ENCODE data around the gene HES5. TPM values are rescaled to one million over a fixed set of nuclear protein-coding genes. Genes with fewer than 3 reads are reported as not detected.
A peak's percentile ranks its signal among the peaks of the same experiment; 100 is the strongest.

Gene HES5
- polyA plus RNA-seq, 2 donors: 0.71 to 1.5 TPM

GRCh38 chr1:2547210-2548067, 17.4 kb upstream of the HES5 start:
- Histone ChIP-seq H3K27ac (ENCODE audit: low read depth in 2 of 2, low read length in 1 of 2) (peak overlapping the region; percentile 96 to 99), H3K4me3 (ENCODE audit: low read depth in 1 of 2, low read length in 2 of 2) (peak overlapping the region; percentile 50 to 51), H3K9me3 (ENCODE audit: control insufficient read depth in 2 of 2, insufficient read depth in 1 of 2, low read depth in 1 of 2, low read length in 1 of 2) (no peaks in the 10 kb centered on the region), H3K36me3 (ENCODE audit: control insufficient read depth in 2 of 2, insufficient read depth in 2 of 2, low read length in 1 of 2) (no peaks in the 10 kb centered on the region), H3K4me1 (ENCODE audit: control insufficient read depth in 2 of 2, insufficient read depth in 2 of 2, low read length in 1 of 2) (peaks cover 4 to 31% of the 10 kb centered on the region in 2 donors), H3K27me3 (ENCODE audit: control insufficient read depth in 1 of 2, insufficient read depth in 2 of 2, low read length in 2 of 2) (no peaks in the 10 kb centered on the region)
- 13 to 14% methylated on average over 26 to 27 of the region's 27 CpGs for WGBS, 2 donors

GRCh38 chr1:2546515-2547209, 16.6 kb upstream of the HES5 start:
- 1% methylated on average over 46 to 52 of the region's 52 CpGs for WGBS, 2 donors
- H3K4me1 ChIP-seq (ENCODE audit: control insufficient read depth in 2 of 2, insufficient read depth in 2 of 2, low read length in 1 of 2): peaks cover 4 to 31% of the 10 kb centered on the region in 2 donors

DNA sequence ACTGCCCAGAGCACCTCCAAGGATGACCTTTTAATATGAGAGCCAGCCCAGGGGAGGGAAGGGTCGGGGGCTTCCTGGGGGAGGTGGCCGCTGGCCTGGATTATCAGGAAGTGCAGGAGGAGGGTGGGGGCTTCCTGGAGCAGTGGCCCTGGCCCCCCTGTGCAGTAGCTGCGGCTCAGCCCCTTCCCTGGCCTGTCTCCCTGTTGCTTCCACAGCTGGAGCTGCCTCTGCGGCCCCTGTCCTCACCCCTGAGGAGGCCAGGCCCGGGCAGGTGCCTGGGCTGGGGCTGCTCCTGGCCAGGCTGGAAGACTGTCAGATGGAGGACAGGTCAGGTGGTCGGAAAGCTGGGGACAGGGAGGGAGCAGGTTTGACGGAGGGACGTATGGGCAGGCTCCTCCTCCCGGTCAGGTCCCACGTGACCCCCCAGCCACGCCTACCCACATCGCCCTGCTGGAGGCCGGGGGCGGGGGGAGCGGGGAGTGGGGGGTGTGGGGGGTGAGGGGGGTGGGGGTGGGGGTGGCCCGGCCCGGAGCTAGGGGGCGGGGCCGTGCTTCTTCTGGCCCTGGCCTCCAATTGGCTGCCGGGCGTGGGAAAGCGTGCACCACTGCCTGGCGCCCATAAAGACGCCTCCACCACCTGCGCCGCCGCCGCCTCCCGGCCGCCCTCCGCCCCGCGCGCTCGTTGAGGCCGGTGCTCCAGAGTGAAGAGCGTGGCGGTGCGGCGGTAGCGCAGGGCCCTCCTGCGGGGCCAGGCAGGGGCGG, 15.9 kb upstream of the HES5 start:
- peak overlapping the region; percentile 80 to 96 for H3K27ac ChIP-seq (ENCODE audit: low read depth in 2 of 2, low read length in 1 of 2)
- 6% methylated on average over 28 to 37 of the region's 43 CpGs for WGBS, 2 donors
- H3K4me1 ChIP-seq (ENCODE audit: control insufficient read depth in 2 of 2, insufficient read depth in 2 of 2, low read length in 1 of 2): peaks cover 4 to 31% of the 10 kb centered on the region in 2 donors

More at GRCh38 chr1:2546515-2547209, 16.6 kb upstream of the HES5 start:
- Histone ChIP-seq H3K9me3 (ENCODE audit: control insufficient read depth in 2 of 2, insufficient read depth in 1 of 2, low read depth in 1 of 2, low read length in 1 of 2) (no peaks in the 10 kb centered on the region), H3K4me3 (ENCODE audit: low read depth in 1 of 2, low read length in 2 of 2) (peak overlapping the region; percentile 50 to 51), H3K27ac (ENCODE audit: low read depth in 2 of 2, low read length in 1 of 2) (peak overlapping the region; percentile 96 to 99), H3K36me3 (ENCODE audit: control insufficient read depth in 2 of 2, insufficient read depth in 2 of 2, low read length in 1 of 2) (no peaks in the 10 kb centered on the region), H3K27me3 (ENCODE audit: control insufficient read depth in 1 of 2, insufficient read depth in 2 of 2, low read length in 2 of 2) (no peaks in the 10 kb centered on the region)

DNA sequence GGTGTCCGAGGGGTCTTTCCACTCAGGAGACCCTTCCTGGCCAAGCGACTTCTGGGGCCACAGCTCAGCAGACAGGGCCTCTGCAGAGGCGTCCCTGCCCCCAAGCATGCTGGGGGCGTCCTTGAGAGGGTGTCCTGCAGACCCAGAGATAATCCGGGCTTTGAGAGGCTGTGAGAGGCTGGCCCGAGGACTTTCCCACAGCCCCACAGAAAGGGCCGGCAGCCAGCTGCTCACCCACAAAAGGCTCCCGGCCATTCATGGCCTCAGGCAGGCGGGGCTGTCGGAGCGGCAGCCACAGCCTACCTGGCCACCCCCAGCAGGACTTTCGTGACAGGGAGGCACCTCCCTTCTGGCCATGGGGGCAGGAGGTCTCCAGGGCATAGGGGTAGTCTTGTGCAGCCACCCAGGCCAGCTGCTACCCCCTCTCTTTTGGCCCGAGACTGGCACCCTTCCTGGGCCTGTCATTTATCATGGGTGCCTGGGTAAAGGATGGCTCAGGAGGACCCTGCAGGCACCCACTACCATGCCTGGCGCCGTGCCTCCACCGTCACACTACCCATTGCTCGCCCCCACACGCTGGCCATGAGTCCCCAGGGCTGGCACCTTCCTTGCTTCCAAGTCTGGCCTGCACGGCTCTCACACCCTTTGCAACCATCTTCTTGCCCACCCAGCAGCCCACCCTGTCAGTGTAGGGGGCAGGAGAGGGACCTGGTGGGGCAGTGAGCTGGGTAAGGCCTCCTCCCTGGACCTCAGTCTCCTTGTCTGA, 15.0 kb upstream of the HES5 start:
- no peaks in the 10 kb centered on the region for H3K9me3 ChIP-seq (ENCODE audit: control insufficient read depth in 2 of 2, insufficient read depth in 1 of 2, low read depth in 1 of 2, low read length in 1 of 2)
- H3K4me1 ChIP-seq (ENCODE audit: control insufficient read depth in 2 of 2, insufficient read depth in 2 of 2, low read length in 1 of 2): peaks cover 4 to 31% of the 10 kb centered on the region in 2 donors
- no peaks in the 10 kb centered on the region for H3K27me3 ChIP-seq (ENCODE audit: control insufficient read depth in 1 of 2, insufficient read depth in 2 of 2, low read length in 2 of 2)
- WGBS, 2 donors: 48 to 54% methylated on average over 19 of the region's 19 CpGs
- H3K4me3 ChIP-seq (ENCODE audit: low read depth in 1 of 2, low read length in 2 of 2): no peak overlapping the region
- no peaks in the 10 kb centered on the region for H3K36me3 ChIP-seq (ENCODE audit: control insufficient read depth in 2 of 2, insufficient read depth in 2 of 2, low read length in 1 of 2)
- peak overlapping the region in 1 of 2 donors; percentile 13 for H3K27ac ChIP-seq (ENCODE audit: low read depth in 2 of 2, low read length in 1 of 2)

More for the DNA sequence above, 15.9 kb upstream of the HES5 start:
- Histone ChIP-seq H3K36me3 (ENCODE audit: control insufficient read depth in 2 of 2, insufficient read depth in 2 of 2, low read length in 1 of 2) (no peaks in the 10 kb centered on the region), H3K27me3 (ENCODE audit: control insufficient read depth in 1 of 2, insufficient read depth in 2 of 2, low read length in 2 of 2) (no peaks in the 10 kb centered on the region), H3K4me3 (ENCODE audit: low read depth in 1 of 2, low read length in 2 of 2) (peak overlapping the region; percentile 50 to 51), H3K9me3 (ENCODE audit: control insufficient read depth in 2 of 2, insufficient read depth in 1 of 2, low read depth in 1 of 2, low read length in 1 of 2) (no peaks in the 10 kb centered on the region)

DNA sequence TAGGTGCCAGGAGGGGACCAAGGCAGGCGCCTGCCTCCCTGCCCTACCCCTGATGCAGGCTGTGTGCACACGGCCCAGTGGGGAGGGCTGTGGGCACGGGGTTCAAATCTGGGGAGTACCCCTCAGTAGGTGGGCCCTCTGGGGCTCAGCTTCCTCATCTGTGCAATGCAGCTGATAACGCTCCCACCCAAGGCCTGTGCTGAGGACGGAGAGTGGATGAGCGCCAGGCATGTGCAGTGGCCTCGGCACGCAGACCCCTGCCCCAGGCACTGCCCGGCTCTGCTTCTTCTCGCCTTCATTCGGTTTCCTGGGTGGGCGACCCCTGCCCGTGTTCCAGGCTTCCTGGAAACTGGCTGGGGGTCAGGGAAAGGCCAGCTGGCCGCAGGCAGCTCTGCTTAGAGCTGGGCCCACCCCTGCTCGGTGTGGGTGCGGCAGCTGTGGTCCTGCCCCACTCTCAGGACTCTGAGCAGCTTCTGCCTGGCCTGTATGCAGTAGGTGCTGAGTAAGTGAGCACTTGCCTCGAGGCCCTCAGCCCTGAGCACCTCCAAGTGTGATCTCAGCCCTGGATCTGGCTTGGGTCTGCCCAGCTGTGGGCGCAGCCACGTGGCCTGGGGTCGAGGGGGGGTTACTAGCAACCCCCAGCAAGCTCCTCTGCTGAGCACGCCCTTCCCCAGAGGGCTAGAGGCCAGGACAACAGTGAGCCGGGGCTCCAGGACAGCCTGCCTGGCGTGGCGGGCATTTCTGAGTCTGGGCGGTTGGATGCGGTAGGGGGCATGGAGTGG, 14.2 kb upstream of the HES5 start:
- Histone ChIP-seq H3K9me3 (ENCODE audit: control insufficient read depth in 2 of 2, insufficient read depth in 1 of 2, low read depth in 1 of 2, low read length in 1 of 2) (no peaks in the 10 kb centered on the region), H3K4me3 (ENCODE audit: low read depth in 1 of 2, low read length in 2 of 2) (no peak overlapping the region), H3K4me1 (ENCODE audit: control insufficient read depth in 2 of 2, insufficient read depth in 2 of 2, low read length in 1 of 2) (peaks cover 4 to 29% of the 10 kb centered on the region in 2 donors), H3K27ac (ENCODE audit: low read depth in 2 of 2, low read length in 1 of 2) (no peak overlapping the region), H3K36me3 (ENCODE audit: control insufficient read depth in 2 of 2, insufficient read depth in 2 of 2, low read length in 1 of 2) (no peaks in the 10 kb centered on the region), H3K27me3 (ENCODE audit: control insufficient read depth in 1 of 2, insufficient read depth in 2 of 2, low read length in 2 of 2) (no peaks in the 10 kb centered on the region)
- WGBS, 2 donors: 52 to 55% methylated on average over 25 to 26 of the region's 26 CpGs

GRCh38 chr1:2543543-2544092, 13.6 kb upstream of the HES5 start:
- H3K4me3 ChIP-seq (ENCODE audit: low read depth in 1 of 2, low read length in 2 of 2): no peak overlapping the region
- no peaks in the 10 kb centered on the region for H3K27me3 ChIP-seq (ENCODE audit: control insufficient read depth in 1 of 2, insufficient read depth in 2 of 2, low read length in 2 of 2)
- H3K9me3 ChIP-seq (ENCODE audit: control insufficient read depth in 2 of 2, insufficient read depth in 1 of 2, low read depth in 1 of 2, low read length in 1 of 2): no peaks in the 10 kb centered on the region
- H3K36me3 ChIP-seq (ENCODE audit: control insufficient read depth in 2 of 2, insufficient read depth in 2 of 2, low read length in 1 of 2): no peaks in the 10 kb centered on the region
- WGBS, 2 donors: 25 to 35% methylated on average over 25 to 26 of the region's 26 CpGs
- H3K4me1 ChIP-seq (ENCODE audit: control insufficient read depth in 2 of 2, insufficient read depth in 2 of 2, low read length in 1 of 2): peaks cover 4 to 24% of the 10 kb centered on the region in 2 donors
- no peak overlapping the region for H3K27ac ChIP-seq (ENCODE audit: low read depth in 2 of 2, low read length in 1 of 2)

DNA sequence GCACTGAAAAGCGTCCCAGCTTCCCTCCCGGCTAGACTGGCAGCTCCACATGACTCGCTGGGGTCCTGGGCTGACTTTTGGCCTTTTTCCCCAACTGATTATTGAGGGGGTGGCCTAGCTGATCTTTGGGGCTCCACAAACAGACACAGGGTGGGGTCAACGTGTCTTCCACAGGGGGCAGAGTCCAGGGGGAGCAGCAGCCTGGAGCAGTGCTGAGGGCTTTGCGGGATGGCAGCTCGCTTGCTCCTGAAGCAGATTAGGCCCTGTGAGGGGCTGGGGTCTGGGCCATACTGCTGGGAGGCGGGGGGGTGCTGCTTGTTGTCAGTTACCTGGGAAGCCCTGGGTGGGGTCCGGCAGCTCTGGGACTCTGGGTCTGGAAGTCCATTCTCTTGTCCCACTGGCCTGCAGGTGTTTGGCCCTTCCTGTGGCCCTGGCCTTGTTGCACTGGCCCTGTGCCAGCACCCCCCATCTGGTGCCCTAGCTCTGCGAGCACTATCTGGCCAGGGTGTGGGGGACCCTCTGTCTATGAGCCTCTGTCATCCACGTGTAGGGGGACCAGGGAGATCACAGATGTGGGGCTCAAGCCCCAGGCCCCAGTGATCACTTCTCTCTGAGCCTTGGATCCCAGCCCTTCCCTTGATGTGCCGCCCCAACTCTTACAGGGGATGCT, 12.3 kb upstream of the HES5 start:
- Histone ChIP-seq H3K4me1 (ENCODE audit: control insufficient read depth in 2 of 2, insufficient read depth in 2 of 2, low read length in 1 of 2) (peaks cover 4 to 20% of the 10 kb centered on the region in 2 donors), H3K27me3 (ENCODE audit: control insufficient read depth in 1 of 2, insufficient read depth in 2 of 2, low read length in 2 of 2) (no peaks in the 10 kb centered on the region), H3K4me3 (ENCODE audit: low read depth in 1 of 2, low read length in 2 of 2) (no peak overlapping the region), H3K27ac (ENCODE audit: low read depth in 2 of 2, low read length in 1 of 2) (no peak overlapping the region), H3K9me3 (ENCODE audit: control insufficient read depth in 2 of 2, insufficient read depth in 1 of 2, low read depth in 1 of 2, low read length in 1 of 2) (no peaks in the 10 kb centered on the region), H3K36me3 (ENCODE audit: control insufficient read depth in 2 of 2, insufficient read depth in 2 of 2, low read length in 1 of 2) (no peaks in the 10 kb centered on the region)
- WGBS, 2 donors: 83 to 84% methylated on average over 11 of the region's 11 CpGs

DNA sequence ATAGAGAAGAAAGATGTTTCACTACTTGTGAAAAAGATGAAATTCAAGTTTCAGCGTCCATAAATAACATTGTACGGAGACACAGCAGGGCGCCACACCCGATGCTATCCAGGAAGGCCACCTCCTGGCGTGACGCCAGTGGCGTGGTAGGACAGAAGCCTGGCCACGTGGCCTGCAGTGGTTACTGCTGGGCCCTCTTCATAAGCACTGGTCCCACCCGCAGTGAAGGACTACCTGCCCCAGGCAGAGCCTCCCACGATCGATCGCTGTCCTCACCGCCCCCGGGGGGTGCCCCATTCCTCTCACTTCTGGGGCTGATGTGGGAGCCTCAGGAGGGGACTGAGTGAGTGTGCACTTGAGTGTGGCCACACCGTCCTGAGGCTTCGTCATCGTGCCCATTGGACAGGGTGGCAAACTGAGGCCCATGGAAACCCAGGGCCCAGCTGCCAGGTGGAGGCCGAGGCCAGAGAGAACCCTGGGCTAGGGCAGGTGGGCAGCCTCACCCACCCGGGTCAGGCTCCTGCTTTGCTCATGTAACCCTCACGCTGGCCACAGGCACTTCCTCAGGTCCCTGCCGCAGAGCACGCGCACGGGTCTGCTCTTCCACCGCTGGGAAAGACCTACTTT, 11.7 kb upstream of the HES5 start:
- Histone ChIP-seq H3K36me3 (ENCODE audit: control insufficient read depth in 2 of 2, insufficient read depth in 2 of 2, low read length in 1 of 2) (no peaks in the 10 kb centered on the region), H3K9me3 (ENCODE audit: control insufficient read depth in 2 of 2, insufficient read depth in 1 of 2, low read depth in 1 of 2, low read length in 1 of 2) (no peaks in the 10 kb centered on the region), H3K27ac (ENCODE audit: low read depth in 2 of 2, low read length in 1 of 2) (no peak overlapping the region), H3K4me1 (ENCODE audit: control insufficient read depth in 2 of 2, insufficient read depth in 2 of 2, low read length in 1 of 2) (peaks cover 0 to 22% of the 10 kb centered on the region in 2 donors), H3K4me3 (ENCODE audit: low read depth in 1 of 2, low read length in 2 of 2) (no peak overlapping the region), H3K27me3 (ENCODE audit: control insufficient read depth in 1 of 2, insufficient read depth in 2 of 2, low read length in 2 of 2) (no peaks in the 10 kb centered on the region)
- WGBS, 2 donors: 71 to 73% methylated on average over 25 of the region's 25 CpGs
